H1 (cell line): ENCODE data around the gene SMIM23. TPM values are rescaled to one million over a fixed set of nuclear protein-coding genes. Genes with fewer than 3 reads are reported as not detected.

Source experiments
- CTCF ChIA-PET: fragments of 300-600 bp; sonication (Branson Sonifier 250); formaldehyde crosslinking; loops from one replicate; lab custom pipeline; 2021; ENCODE audit not compliant: partially characterized antibody; lab: Charles Lee
- POLR2A ChIA-PET: fragments of 300-600 bp; sonication (Branson Sonifier 250); formaldehyde crosslinking; loops from one replicate; lab custom pipeline; 2021; ENCODE audit warnings: inconsistent platforms; ENCODE audit not compliant: partially characterized antibody; lab: Charles Lee
- DNase-seq, 2 experiments: peaks; one replicate each; pipeline versions ENCODE4 v3.0.0 to v3.0.0-alpha.2; 2010 to 2022; ENCODE audit warnings: low spot score in 2 of 2, low read depth in 1 of 2, mixed read lengths in 1 of 2
- FAIRE-seq: peaks from 2 replicates; lab custom pipeline; 2011; peaks lifted over from hg19 to GRCh38; lab: Jason Lieb, UNC
- H2AFZ ChIP-seq: 2 replicates; pipeline ENCODE4 v1.8.1; 2012; ENCODE audit warnings: low read length, inconsistent platforms
- H2AK5ac ChIP-seq: 2 replicates; pipeline ENCODE4 v1.6.1; 2013; ENCODE audit warnings: low read depth, low read length
- H2BK120ac ChIP-seq: replicated peaks from 2 replicates; pipeline ENCODE3; 2013; ENCODE audit warnings: low read depth, low read length, inconsistent platforms
- H2BK12ac ChIP-seq: 2 replicates; pipeline ENCODE4 v1.6.1; 2013; ENCODE audit warnings: low read depth, low read length
- H2BK15ac ChIP-seq: 2 replicates; pipeline ENCODE4 v1.6.1; 2013; ENCODE audit warnings: low read length
- H2BK20ac ChIP-seq: 2 replicates; pipeline ENCODE4 v1.6.1; 2013; ENCODE audit warnings: low read length
- H2BK5ac ChIP-seq: 2 replicates; pipeline ENCODE4 v1.6.1; 2013; ENCODE audit warnings: low read depth, low read length
- H3K14ac ChIP-seq: 2 replicates; pipeline ENCODE4 v1.6.1; 2013; ENCODE audit warnings: inconsistent platforms; ENCODE audit not compliant: insufficient read length
- H3K18ac ChIP-seq: 2 replicates; pipeline ENCODE4 v1.6.1; 2013; ENCODE audit warnings: low read length; ENCODE audit errors: extremely low read depth
- H3K23ac ChIP-seq: 2 replicates; pipeline ENCODE4 v1.6.1; 2013; ENCODE audit warnings: inconsistent platforms; ENCODE audit not compliant: insufficient read length
- H3K23me2 ChIP-seq: 2 replicates; pipeline ENCODE4 v1.6.1; 2013; ENCODE audit warnings: low read depth, low read length
- H3K27ac ChIP-seq: 2 replicates; pipeline ENCODE4 v1.6.1; 2011; ENCODE audit warnings: low read depth, low read length, inconsistent platforms
- H3K27me3 ChIP-seq, 4 experiments: replicated peaks in 1 of 4; 1 replicate in 1 of 4; 2 replicates in 3 of 4; pipeline versions ENCODE4 v1.6.1 to v1.8.1; 2011 to 2013; ENCODE audit warnings: low read length in 3 of 4, mild to moderate bottlenecking in 3 of 4, inconsistent platforms in 2 of 4, mixed read lengths in 2 of 4, moderate library complexity in 1 of 4; ENCODE audit not compliant: control insufficient read depth in 3 of 4, insufficient read depth in 3 of 4; ENCODE audit errors: extremely low read depth in 1 of 4
- H3K36me3 ChIP-seq, 4 experiments: 2 replicates each; pipeline versions ENCODE4 v1.6.1 to v1.8.1; 2011 to 2013; ENCODE audit warnings: mild to moderate bottlenecking in 4 of 4, low read length in 3 of 4, moderate library complexity in 2 of 4, control low read depth in 1 of 4, inconsistent platforms in 1 of 4; ENCODE audit not compliant: insufficient read depth in 4 of 4, control insufficient read depth in 2 of 4
- H3K4ac ChIP-seq: replicated peaks from 2 replicates; pipeline ENCODE3; 2013; ENCODE audit warnings: low read length, low read depth, mixed read lengths, inconsistent platforms; ENCODE audit not compliant: insufficient read length
- H3K4me1 ChIP-seq, 4 experiments: replicated peaks in 1 of 4; 1 replicate in 1 of 4; 2 replicates in 3 of 4; pipeline versions ENCODE4 v1.6.1 to v1.8.1; 2011 to 2013; ENCODE audit warnings: low read length in 3 of 4, inconsistent platforms in 2 of 4, mixed read lengths in 1 of 4; ENCODE audit not compliant: insufficient read depth in 4 of 4, control insufficient read depth in 3 of 4
- H3K4me2 ChIP-seq, 2 experiments: 2 replicates each; pipeline versions ENCODE4 v1.6.1 to v1.8.1; 2011 to 2013; ENCODE audit warnings: low read depth in 2 of 2, low read length in 2 of 2, control low read depth in 1 of 2, inconsistent platforms in 1 of 2, mild to moderate bottlenecking in 1 of 2; ENCODE audit not compliant: insufficient read depth in 1 of 2
- H3K4me3 ChIP-seq, 4 experiments: fragments of 200-600, 300-600 bp in 1 of 4; sonication (generic), shearing (Covaris generic), sonication (Bioruptor Twin) in 1 of 4; 2 replicates each; pipeline versions ENCODE4 v1.5.1 to v1.8.1; 2011 to 2016; ENCODE audit warnings: low read length in 4 of 4, low read depth in 3 of 4, control low read depth in 2 of 4, inconsistent platforms in 2 of 4, mild to moderate bottlenecking in 2 of 4, mixed read lengths in 1 of 4, moderate library complexity in 1 of 4; ENCODE audit not compliant: insufficient read depth in 2 of 4; ENCODE audit errors: extremely low read depth in 1 of 4
- H3K56ac ChIP-seq: replicated peaks from 2 replicates; pipeline ENCODE3; 2013; ENCODE audit warnings: low read depth, mild to moderate bottlenecking, mixed read lengths, low read length, inconsistent platforms; ENCODE audit not compliant: insufficient read length
- H3K79me1 ChIP-seq: 2 replicates; pipeline ENCODE4 v1.6.1; 2013; ENCODE audit warnings: low read depth, low read length, control low read depth
- H3K79me2 ChIP-seq, 2 experiments: 2 replicates each; pipeline versions ENCODE4 v1.6.1 to v1.8.1; 2012 to 2013; ENCODE audit warnings: low read length in 2 of 2, mild to moderate bottlenecking in 2 of 2, inconsistent platforms in 1 of 2; ENCODE audit not compliant: insufficient read depth in 2 of 2, control insufficient read depth in 1 of 2
- H3K9ac ChIP-seq, 4 experiments: replicated peaks in 1 of 4; 1 replicate in 1 of 4; 2 replicates in 3 of 4; pipeline versions ENCODE4 v1.6.1 to v1.8.1; 2011 to 2013; ENCODE audit warnings: low read depth in 3 of 4, low read length in 3 of 4, control low read depth in 2 of 4, mild to moderate bottlenecking in 2 of 4, moderate library complexity in 2 of 4, inconsistent platforms in 1 of 4; ENCODE audit errors: extremely low read depth in 1 of 4
- H3K9me3 ChIP-seq, 2 experiments: 2 replicates each; pipeline versions ENCODE4 v1.6.1 to v1.8.1; 2012 to 2013; ENCODE audit warnings: mild to moderate bottlenecking in 2 of 2, moderate library complexity in 2 of 2, control low read depth in 1 of 2, inconsistent platforms in 1 of 2, low read depth in 1 of 2, low read length in 1 of 2, mixed read lengths in 1 of 2; ENCODE audit not compliant: insufficient read depth in 2 of 2
- H4K20me1 ChIP-seq, 2 experiments: replicated peaks in 1 of 2; 2 replicates each; pipeline versions ENCODE3 to v1.8.1; 2011 to 2013; ENCODE audit warnings: inconsistent platforms in 2 of 2, low read length in 2 of 2, mild to moderate bottlenecking in 1 of 2; ENCODE audit not compliant: insufficient read depth in 2 of 2, control insufficient read depth in 1 of 2
- H4K5ac ChIP-seq: 2 replicates; pipeline ENCODE4 v1.6.1; 2013; ENCODE audit warnings: low read length, low read depth, mixed read lengths, inconsistent platforms; ENCODE audit not compliant: insufficient read length
- H4K8ac ChIP-seq: 2 replicates; pipeline ENCODE4 v1.8.0; 2013; ENCODE audit warnings: mild to moderate bottlenecking, moderate library complexity, low read length, inconsistent platforms; ENCODE audit not compliant: insufficient read depth; ENCODE audit errors: extremely low read depth
- H4K91ac ChIP-seq: replicated peaks from 2 replicates; pipeline ENCODE3; 2013; ENCODE audit warnings: low read length, mixed read lengths, inconsistent platforms; ENCODE audit not compliant: insufficient read length
- BCL11A ChIP-seq, 2 experiments: IDR thresholded peaks; one replicate each; pipeline ENCODE4 v1.6.1; 2011; ENCODE audit warnings: low read depth in 2 of 2, low read length in 2 of 2, mild to moderate bottlenecking in 2 of 2
- BRCA1 ChIP-seq: IDR thresholded peaks from 2 replicates; pipeline ENCODE4 v1.6.1; 2012; ENCODE audit warnings: low read depth, low read length, improper control_type of control experiment
- HDAC6 ChIP-seq: IDR thresholded peaks from one replicate; pipeline ENCODE4 v1.7.1; 2012; ENCODE audit warnings: low read depth, mild to moderate bottlenecking, inconsistent platforms, low read length, moderate library complexity
- JUND ChIP-seq: IDR thresholded peaks from 2 replicates; pipeline ENCODE4 v1.6.1; 2011; ENCODE audit warnings: mild to moderate bottlenecking, improper control_type of control experiment, low read length
- MAX ChIP-seq: IDR thresholded peaks from 2 replicates; pipeline ENCODE4 v1.6.1; 2012; ENCODE audit warnings: inconsistent platforms
- RAD21 ChIP-seq, 2 experiments: IDR thresholded peaks in 1 of 2; conservative IDR thresholded peaks in 1 of 2; 2 replicates each; pipeline ENCODE4 v1.6.1; 2011; ENCODE audit warnings: low read depth in 2 of 2, low read length in 2 of 2, improper control_type of control experiment in 1 of 2, inconsistent platforms in 1 of 2, mild to moderate bottlenecking in 1 of 2, moderate library complexity in 1 of 2
- TCF12 ChIP-seq: IDR thresholded peaks from 2 replicates; pipeline ENCODE4 v1.6.1; 2011; ENCODE audit warnings: low read depth, mild to moderate bottlenecking, low read length
- YY1 ChIP-seq: IDR thresholded peaks from 2 replicates; pipeline ENCODE4 v1.6.1; 2011; ENCODE audit warnings: low read depth, mild to moderate bottlenecking, low read length
- WGBS, 2 experiments: shearing (Covaris generic) in 1 of 2; methylation state at CpG; one replicate each; pipeline versions ENCODE4 v1.1.6 to v1.1.7; 2013 to 2015; ENCODE audit warnings: low lambda C conversion rate in 2 of 2, mixed read lengths in 2 of 2, inconsistent platforms in 1 of 2, low coverage in 1 of 2, missing lambda C conversion rate in 1 of 2; ENCODE audit not compliant: insufficient replicate concordance in 2 of 2, insufficient coverage in 1 of 2, insufficient read length in 1 of 2; ENCODE audit errors: extremely low coverage in 1 of 2, missing lambda C conversion rate in 1 of 2; 5-methylcytosine and 5-hydroxymethylcytosine counted together
- polyA plus RNA-seq, 7 experiments: library from polyadenylated mRNA; depleted of rRNA in 3 of 7; stranded (reverse) in 5 of 7; unstranded in 2 of 7; fragments of >200 nt in 5 of 7; fragments of 200-250 nt in 2 of 7; gene quantifications; 1 replicate in 5 of 7; 2 replicates in 1 of 7; 4 replicates in 1 of 7; pipeline versions ENCODE4 v1.2.1 to v1.2.3, GENCODE V29; 2011 to 2013; ENCODE audit warnings: missing spikeins in 2 of 7, mixed read lengths in 2 of 7
- total RNA-seq: library from RNA; stranded (reverse); fragmentation: NEBNext Ultra II Directional; extraction: Animal tissue kit (Norgen Biotek cat#: 25700); gene quantifications from 2 replicates; pipeline ENCODE4 v1.2.1, GENCODE V29; 2021

SMIM23 gene
- total and polyA plus RNA-seq, 2 of the 8 experiments (the other 6 are each of a cell fraction or from before 2014, with no cell fraction given): not detected

- Histone ChIP-seq H3K56ac (no peak overlapping the region), H3K79me2 (no peaks in the 10 kb centered on the region), H3K36me3 (no peaks in the 10 kb centered on the region), H3K4me2 (no peak overlapping the region), H3K18ac (no peak overlapping the region), H3K4me3 (no peak overlapping the region), H2BK12ac (no peak overlapping the region), H3K79me1 (no peaks in the 10 kb centered on the region; the same call in 1 of the 2 replicates), H4K91ac (no peak overlapping the region), H4K8ac (no peak overlapping the region), H3K9ac (no peak overlapping the region), H3K23ac (no peak overlapping the region), H3K9me3 (no peaks in the 10 kb centered on the region), H3K23me2 (no peaks in the 10 kb centered on the region), H4K20me1 (no peaks in the 10 kb centered on the region), H2AFZ (no peak overlapping the region), H2BK20ac (no peak overlapping the region), H3K14ac (no peak overlapping the region), H3K27me3 (no peaks in the 10 kb centered on the region), H2BK120ac (no peak overlapping the region), H2BK5ac (no peak overlapping the region), H3K4ac (no peak overlapping the region), H4K5ac (no peak overlapping the region), H3K4me1 (no peaks in the 10 kb centered on the region), H2AK5ac (no peak overlapping the region), H2BK15ac (no peak overlapping the region), H3K27ac (no peak overlapping the region)
- FAIRE-seq: no peak
- CTCF ChIA-PET: interaction anchor here (1.3 to 4.0 kb wide), 5 partner anchors 10 to 220 kb away, joined by 3 to 33 read pairs (median 4); no protein-coding TSS in a partner anchor
- POLR2A ChIA-PET: no interaction called here
- 97% methylated on average over 2 of the region's 2 CpGs; no CpG with 5 or more reads in 1 of the 2 experiments for WGBS, 2 experiments
- no peak for DNase-seq
- TF ChIP-seq RAD21 (IDR thresholded peaks at IDR 0.05 in 1 of 2, conservative IDR thresholded peaks at IDR 0.05 in 1 of 2; ENCODE audit: low read depth in 2 of 2, low read length in 2 of 2): no peak
- TF ChIP-seq BRCA1: no peak
- no peak for TF ChIP-seq MAX
- TF ChIP-seq JUND: no peak
- TF ChIP-seq YY1: no peak
- no peak for TF ChIP-seq HDAC6
- no peak for TF ChIP-seq BCL11A (IDR thresholded peaks at IDR 0.05; ENCODE audit: low read depth in 2 of 2, low read length in 2 of 2)
- no peak for TF ChIP-seq TCF12
These were observed 53.5 kb downstream of the SMIM23 start for GRCh38 chr5:171839112-171839511.
